HG02938 (cell line): ENCODE data around the gene DOCK3.
"Not testable (repeated sequence)": the region's sequence is repeated elsewhere in the genome, so short reads cannot be mapped to it uniquely, and the experiment has no call there.

Source experiments
- ATAC-seq: cut with Tn5 transposase; IDR thresholded peaks from one replicate; pipeline ENCODE4 v1.9.1; 2021; ENCODE audit warnings: mild to moderate bottlenecking, moderate library complexity; ENCODE audit not compliant: unreplicated experiment

DOCK3 gene

GRCh38 chr3:50792568-50792967 is 117.8 kb downstream of the DOCK3 start:
- ATAC-seq = no peak

GRCh38 chr3:50803805-50804204 is 129.1 kb downstream of the DOCK3 start:
- ATAC-seq = not testable (repeated sequence)

- ATAC-seq = not testable (repeated sequence)
Measured at GRCh38 chr3:50804376-50804775, 129.6 kb downstream of the DOCK3 start.

GRCh38 chr3:50805321-50805720 is 130.6 kb downstream of the DOCK3 start:
- ATAC-seq = no peak

GRCh38 chr3:50806031-50806430 is 131.3 kb downstream of the DOCK3 start:
- ATAC-seq = no peak

- no peak for ATAC-seq
Measured at GRCh38 chr3:50806806-50807205, 132.1 kb downstream of the DOCK3 start.

GRCh38 chr3:50807266-50807665 is 132.5 kb downstream of the DOCK3 start:
- ATAC-seq = no peak

GRCh38 chr3:50811893-50812292 is 137.2 kb downstream of the DOCK3 start:
- no peak for ATAC-seq

- ATAC-seq = no peak
Measured at GRCh38 chr3:50815844-50816243, 141.1 kb downstream of the DOCK3 start.

- ATAC-seq = no peak
Measured at GRCh38 chr3:50816894-50817293, 142.2 kb downstream of the DOCK3 start.

- no peak for ATAC-seq
Measured at GRCh38 chr3:50817756-50818529, 143.2 kb downstream of the DOCK3 start.

- ATAC-seq = no peak
Measured at GRCh38 chr3:50819882-50820281, 145.2 kb downstream of the DOCK3 start.

- ATAC-seq = no peak
Measured at GRCh38 chr3:50825841-50826240, 151.1 kb downstream of the DOCK3 start.

- no peak for ATAC-seq
Measured at GRCh38 chr3:50830451-50830850, 155.7 kb downstream of the DOCK3 start.

GRCh38 chr3:50831009-50831408 is 156.3 kb downstream of the DOCK3 start:
- not testable (repeated sequence) for ATAC-seq

GRCh38 chr3:50840983-50841489 is 166.3 kb downstream of the DOCK3 start:
- no peak for ATAC-seq

GRCh38 chr3:50848308-50848707 is 173.6 kb downstream of the DOCK3 start:
- no peak for ATAC-seq

GRCh38 chr3:50850639-50851511 is 176.1 kb downstream of the DOCK3 start:
- no peak for ATAC-seq

GRCh38 chr3:50853936-50854335 is 179.2 kb downstream of the DOCK3 start:
- no peak for ATAC-seq

- no peak for ATAC-seq
Measured at GRCh38 chr3:50862221-50862620, 187.5 kb downstream of the DOCK3 start.

GRCh38 chr3:50873376-50874157 is 198.8 kb downstream of the DOCK3 start:
- peak; percentile 73 for ATAC-seq
